GM12878 (cell line): Measurements from ENCODE around the gene MAPKAPK2. TPM values are rescaled to one million over a fixed set of nuclear protein-coding genes. Genes with fewer than 3 reads are reported as not detected.

ENCODE experiments used
- ATAC-seq: fragments of 200-7000 bp; cut with Tn5 transposase; 3 replicates; pipeline ENCODE4 v1.9.1; 2020; ENCODE audit warnings: mild to moderate bottlenecking, moderate library complexity
- BruUV-seq: library from RNA; stranded (reverse); fragments of 400-500 nt; replicated peaks from 2 replicates; lab custom pipeline; 2021; lab: Mats Ljungman, UMichigan
- CTCF ChIA-PET: fragments of 300-600 bp; sonication (Branson Sonifier 250); formaldehyde crosslinking; extraction: SDS; loops from one replicate; lab custom pipeline; 2021; ENCODE audit warnings: inconsistent platforms; lab: Yijun Ruan, JAX
- POLR2A ChIA-PET: fragments of 350-600 bp; formaldehyde crosslinking; extraction: SDS; loops from one replicate; lab custom pipeline; 2021; ENCODE audit warnings: inconsistent platforms; lab: Charles Lee
- RAD21 ChIA-PET: fragments of 300-600 bp; sonication (Branson Sonifier 250); formaldehyde crosslinking; loops from one replicate; lab custom pipeline; 2023; ENCODE audit warnings: antibody characterized with exemption; ENCODE audit not compliant: unreplicated experiment; lab: Charles Lee
- SMC1A ChIA-PET: fragments of 300-600 bp; sonication (Branson Sonifier 250); formaldehyde crosslinking; loops from one replicate; lab custom pipeline; 2023; ENCODE audit not compliant: unreplicated experiment, uncharacterized antibody; lab: Charles Lee
- DNase-seq: peaks from one replicate; pipeline ENCODE4 v3.0.0-alpha.2; 2011; ENCODE audit warnings: low read depth, low spot score
- FAIRE-seq: peaks from 3 replicates; lab custom pipeline; 2011; peaks lifted over from hg19 to GRCh38; lab: Jason Lieb, UNC
- H2AFZ ChIP-seq: 2 replicates; pipeline ENCODE4 v1.6.0; 2011; ENCODE audit warnings: low read depth, low read length, control low read depth; ENCODE audit not compliant: control insufficient read depth
- H3K27ac ChIP-seq: 2 replicates; pipeline ENCODE4 v1.5.1; 2011; ENCODE audit warnings: control low read depth; ENCODE audit not compliant: control insufficient read depth, insufficient read depth
- H3K27me3 ChIP-seq, 2 experiments: replicated peaks in 1 of 2; 2 replicates each; pipeline versions ENCODE4 v1.6.0 to v1.6.1; 2011; ENCODE audit warnings: low read length in 1 of 2; ENCODE audit not compliant: control insufficient read depth in 2 of 2, insufficient read depth in 2 of 2
- H3K36me3 ChIP-seq, 2 experiments: 2 replicates each; pipeline ENCODE4 v1.5.1; 2011; ENCODE audit warnings: low read length in 1 of 2; ENCODE audit not compliant: control insufficient read depth in 2 of 2, insufficient read depth in 2 of 2
- H3K4me1 ChIP-seq: 2 replicates; pipeline ENCODE4 v1.6.1; 2011; ENCODE audit warnings: mild to moderate bottlenecking, low read length, moderate library complexity, mixed read lengths; ENCODE audit not compliant: control insufficient read depth, insufficient read depth
- H3K4me2 ChIP-seq: 2 replicates; pipeline ENCODE4 v1.6.0; 2011; ENCODE audit warnings: control low read depth; ENCODE audit not compliant: control insufficient read depth, insufficient read depth
- H3K4me3 ChIP-seq: fragments of 200-600 bp; sonication (generic); 2 replicates; pipeline ENCODE4 v1.5.1; 2016
- H3K79me2 ChIP-seq: 2 replicates; pipeline ENCODE4 v1.6.0; 2011; ENCODE audit warnings: low read length; ENCODE audit not compliant: control insufficient read depth, insufficient read depth
- H3K9ac ChIP-seq: 2 replicates; pipeline ENCODE4 v1.8.0; 2011; ENCODE audit warnings: low read length, control low read depth, mixed read lengths; ENCODE audit not compliant: control insufficient read depth, insufficient read depth
- H3K9me3 ChIP-seq: replicated peaks from 3 replicates; pipeline ENCODE4 v1.5.1; 2011; ENCODE audit warnings: mild to moderate bottlenecking, low read length; ENCODE audit not compliant: control insufficient read depth, insufficient read depth
- H4K20me1 ChIP-seq: 2 replicates; pipeline ENCODE4 v1.6.0; 2011; ENCODE audit not compliant: control insufficient read depth, insufficient read depth
- ATF2 ChIP-seq: IDR thresholded peaks from 2 replicates; pipeline ENCODE4 v1.6.1; 2012; ENCODE audit warnings: low read length, inconsistent platforms
- MAX ChIP-seq: IDR thresholded peaks from 2 replicates; pipeline ENCODE4 v1.6.1; 2012; ENCODE audit warnings: low read depth, low read length, improper control_type of control experiment
- PAX8 ChIP-seq: fragments of 450-650 bp; IDR thresholded peaks from 2 replicates; pipeline ENCODE4 v1.6.1; 2017; ENCODE audit warnings: mild to moderate bottlenecking, moderate library complexity
- POLR2AphosphoS5 ChIP-seq: IDR thresholded peaks from 2 replicates; pipeline ENCODE4 v1.6.1; 2011; ENCODE audit warnings: mild to moderate bottlenecking, low read length, inconsistent platforms
- SMAD1 ChIP-seq: fragments of 450-650 bp; IDR thresholded peaks from 2 replicates; pipeline ENCODE4 v1.6.1; 2018; ENCODE audit warnings: mild to moderate bottlenecking, low read depth; ENCODE audit not compliant: partially characterized antibody
- STAT3 ChIP-seq: IDR thresholded peaks from 2 replicates; pipeline ENCODE4 v1.6.1; 2011; ENCODE audit warnings: low read depth, low read length, improper control_type of control experiment
- SUZ12 ChIP-seq: fragments of 200-600 bp; sonication (generic); IDR thresholded peaks from one replicate; pipeline ENCODE4 v1.6.1; 2018; ENCODE audit warnings: antibody characterized with exemption, mild to moderate bottlenecking; ENCODE audit not compliant: unreplicated experiment
- WRNIP1 ChIP-seq: IDR thresholded peaks from 2 replicates; pipeline ENCODE4 v1.6.1; 2011; ENCODE audit warnings: low read depth, low read length, improper control_type of control experiment, borderline replicate concordance
- WGBS: methylation state at CpG from one replicate; pipeline ENCODE4 v1.1.6; 2016; ENCODE audit warnings: low lambda C conversion rate; ENCODE audit not compliant: insufficient replicate concordance, insufficient coverage; ENCODE audit errors: missing lambda C conversion rate; 5-methylcytosine and 5-hydroxymethylcytosine counted together
- in situ Hi-C: fragments of 300-500 bp; cut with MboI; formaldehyde crosslinking; loops from 9 replicates; pipeline ENCODE4 v1.14.3; 2018; ENCODE audit warnings: mixed read lengths
- intact Hi-C: fragments of 100-400 bp; cut with micrococcal nuclease; formaldehyde crosslinking; loops from one replicate; pipeline ENCODE4 v1.14.2; 2022; ENCODE audit not compliant: unreplicated experiment
- polyA plus RNA-seq, 11 experiments: library from polyadenylated mRNA; depleted of rRNA in 4 of 11; unstranded in 6 of 11; stranded (reverse) in 5 of 11; fragments of >200 nt; fragmentation: Nextera tagmentation in 4 of 11; fragmentation: Illumina TruSeq in 1 of 11; extraction: Ambion mirVana in 4 of 11; extraction: Trizol in 1 of 11; gene quantifications; 1 replicate in 1 of 11; 2 replicates in 10 of 11; pipeline versions ENCODE4 v1.2.1 to v1.2.3, GENCODE V29; 2011 to 2016; ENCODE audit warnings: inconsistent platforms in 2 of 11, missing spikeins in 2 of 11, low read depth in 1 of 11
- total RNA-seq, 4 experiments: library from RNA; depleted of rRNA in 3 of 4; stranded (reverse); fragments of >200 nt in 3 of 4; fragmentation: Illumina TruSeq in 1 of 4; extraction: Trizol in 1 of 4; gene quantifications; 2 replicates each; pipeline versions ENCODE4 v1.2.1 to v1.2.3, GENCODE V29; 2013 to 2021

The MAPKAPK2 gene
- total and polyA plus RNA-seq, 10 of the 15 experiments (the other 5 are each of a cell fraction or from before 2014, with no cell fraction given) = 0.72 to 92.2 (median 49.3) TPM

GRCh38 chr1:206666031-206666561 lies 18.6 kb upstream of the MAPKAPK2 start:
- no peaks in the 10 kb centered on the region for H3K36me3 ChIP-seq
- no peak overlapping the region for H3K27ac ChIP-seq
- FAIRE-seq (no peak), ATAC-seq (no peak), DNase-seq (no peak)
- ChIA-PET SMC1A (interaction anchor here (0.6 to 14.7 kb wide), 22 partner anchors 7 to 187 kb away, joined by 3 to 301 read pairs (median 20); partner anchors contain the start of genes DYRK3 and MAPKAPK2), CTCF (interaction anchor here (1.5 to 28.3 kb wide), 20 partner anchors 8 to 317 kb away, joined by 4 to 1150 read pairs (median 34); partner anchors contain the start of genes DYRK3, EIF2D and IKBKE), RAD21 (interaction anchor here (2.3 to 6.8 kb wide), 8 partner anchors 17 to 316 kb away, joined by 10 to 207 read pairs (median 26); partner anchors contain the start of genes DYRK3 and EIF2D), POLR2A (interaction anchor here (0.6 to 6.4 kb wide), 4 partner anchors 22 to 170 kb away, joined by 4 to 92 read pairs (median 6); partner anchors contain the start of gene DYRK3)
- H2AFZ ChIP-seq = no peak overlapping the region
- peaks cover 10% of the 10 kb centered on the region for H3K4me1 ChIP-seq
- no peaks in the 10 kb centered on the region for H3K79me2 ChIP-seq
- no peaks in the 10 kb centered on the region for H3K27me3 ChIP-seq
- in situ Hi-C loops (no loop called here), intact Hi-C loops (no loop called here)
- BruUV-seq = no TSS peak
- H3K9me3 ChIP-seq = no peaks in the 10 kb centered on the region
- H4K20me1 ChIP-seq = no peaks in the 10 kb centered on the region
- H3K4me3 ChIP-seq = no peak overlapping the region
- TF ChIP-seq MAX (no peak), STAT3 (no peak), SMAD1 (no peak), POLR2AphosphoS5 (no peak), PAX8 (no peak), WRNIP1 (no peak), SUZ12 (no peak), ATF2 (no peak)
- H3K9ac ChIP-seq = no peak overlapping the region
- no peak overlapping the region for H3K4me2 ChIP-seq
- WGBS = 40% methylated on average over 1 of the region's 3 CpGs
